Pancreas (tissue), 10 donors: Measurements from ENCODE around the gene SLC49A3. TPM values are rescaled to one million over a fixed set of nuclear protein-coding genes. Genes with fewer than 3 reads are reported as not detected.
A peak's percentile ranks its signal among the peaks of the same experiment; 100 is the strongest.

ENCODE experiments used
- ATAC-seq, 4 donors: fragments of 200-7000 bp; cut with Tn5 transposase; one replicate each; pipeline versions ENCODE4 v1.8.0 to v1.9.1; 2020; ENCODE audit warnings: mild to moderate bottlenecking in 4 of 4, moderate library complexity in 4 of 4
- DNase-seq, 6 donors: peaks; one replicate each; pipeline ENCODE4 v3.0.0-alpha.2; 2020
- FAIRE-seq: peaks from 2 replicates; lab custom pipeline; 2012; peaks lifted over from hg19 to GRCh38; lab: Jason Lieb, UNC
- H3K27ac ChIP-seq, 4 donors: fragments of 200-600 bp; sonication (generic); 1 replicate in 3 of 4; 2 replicates in 1 of 4; pipeline versions ENCODE4 v1.5.0 to v1.8.0; 2020
- H3K27me3 ChIP-seq, 4 donors: fragments of 200-600 bp; one replicate each; pipeline ENCODE4 v1.8.0; 2021
- H3K36me3 ChIP-seq, 3 donors: fragments of 200-600 bp; sonication (generic) in 1 of 3; one replicate each; pipeline versions ENCODE4 v1.5.0 to v1.8.0; 2020 to 2021
- H3K4me1 ChIP-seq, 3 donors: fragments of 200-600 bp; one replicate each; pipeline ENCODE4 v1.8.0; 2021
- H3K4me3 ChIP-seq, 4 donors: fragments of 200-600 bp; sonication (generic) in 2 of 4; one replicate each; pipeline versions ENCODE4 v1.5.0 to v1.8.0; 2020 to 2021
- H3K9me3 ChIP-seq, 4 donors: fragments of 200-600 bp; one replicate each; pipeline ENCODE4 v1.8.0; 2021
- WGBS, 2 donors: extraction: QIAGEN DNeasy Blood & Tissue Kit; methylation state at CpG; one replicate each; pipeline ENCODE4 v1.1.7; 2013; 5-methylcytosine and 5-hydroxymethylcytosine counted together
- intact Hi-C, 3 donors: fragments of 100-400 bp; cut with DNase I; formaldehyde crosslinking; loops; one replicate each; pipeline versions ENCODE4 v1.11.1 to v1.14.2; 2022
- polyA plus RNA-seq, 2 donors: library from polyadenylated mRNA; stranded (reverse); fragments of 200-250 nt; gene quantifications; one replicate each; pipeline ENCODE4 v1.2.3, GENCODE V29; 2013
- total RNA-seq, 6 donors: library from RNA; stranded (reverse); fragmentation: NEBNext Ultra II Directional in 4 of 6; extraction: Animal tissue kit (Norgen Biotek cat#: 25700) in 4 of 6; gene quantifications; one replicate each; pipeline versions ENCODE4 v1.2.1 to v1.2.4, GENCODE V29; 2021 to 2023
- TF ChIP-seq, protein P1 (sequence below), 4 donors: fragments of 200-600 bp; sonication (generic) in 3 of 4; IDR thresholded peaks; one replicate each; pipeline versions ENCODE4 v1.5.0 to v1.8.0; 2021; ENCODE audit warnings: antibody characterized with exemption in 4 of 4
- donor health status: healthy with polysubstance abuse.
- donor health status: DM: no; HTN: no; CAD: no; lungs with moderate emphysema.
- donor health status: DM: no; HTN: no; CAD: no.
- donor health status: control.
- donor health status: control.
- donor health status: Bipolar disorder and iron deficiency.
- donor health status: DM: yes; HTN: yes; CAD: no.
- donor health status: DM: no; HTN: no; CAD: no.
- donor health status: DM: no; HTN: no; CAD: no.
- donor health status: DM: yes; HTN: yes; CAD: no.

Gene SLC49A3
- total and polyA plus RNA-seq, 8 donors: 3.3 to 20.8 (median 6.1) TPM

DNA sequence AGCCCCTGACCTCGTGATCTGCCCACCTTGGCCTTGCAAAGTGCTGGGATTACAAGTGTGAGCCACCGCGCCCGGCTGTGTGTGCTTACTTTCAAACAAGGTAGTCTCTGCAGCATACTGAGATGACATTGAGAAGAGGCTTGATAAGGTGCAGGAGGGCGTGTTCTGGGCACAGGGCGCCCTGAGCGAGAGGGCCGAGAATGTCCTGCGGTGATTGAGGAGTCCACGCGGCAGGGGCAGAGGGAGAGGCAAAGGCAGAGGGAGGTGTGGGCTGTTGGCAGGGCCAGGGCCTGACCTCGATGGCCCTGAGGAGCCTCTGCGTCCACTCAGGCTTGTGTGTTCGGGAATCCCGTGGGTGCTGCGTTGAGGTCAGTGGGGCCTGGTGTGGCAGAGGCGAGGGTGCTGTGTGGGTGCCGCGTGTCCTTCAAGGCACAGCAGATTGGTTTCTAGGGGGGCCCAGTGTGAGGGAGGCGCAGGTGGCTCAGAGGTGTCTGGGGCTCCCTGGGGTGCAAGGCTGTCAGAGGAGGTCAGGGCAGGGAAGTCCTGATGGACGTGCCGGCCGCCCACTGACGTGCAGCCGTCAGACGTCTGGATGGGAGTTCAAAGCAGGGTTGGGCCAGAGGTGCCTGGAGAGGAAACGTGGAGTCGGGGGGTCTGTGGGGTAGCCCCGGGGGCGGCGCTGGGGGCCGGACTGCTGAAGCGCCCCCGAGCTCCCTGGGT is 28.8 kb upstream of the SLC49A3 start:
- WGBS, 2 donors: 90 to 92% methylated on average over 32 to 34 of the region's 34 CpGs
- H3K36me3 ChIP-seq: peaks cover 0 to 3% (median 0%) of the 10 kb centered on the region in 3 donors
- intact Hi-C loops: no loop called here
- H3K4me1 ChIP-seq: no peaks in the 10 kb centered on the region
- TF ChIP-seq, protein P1, sequence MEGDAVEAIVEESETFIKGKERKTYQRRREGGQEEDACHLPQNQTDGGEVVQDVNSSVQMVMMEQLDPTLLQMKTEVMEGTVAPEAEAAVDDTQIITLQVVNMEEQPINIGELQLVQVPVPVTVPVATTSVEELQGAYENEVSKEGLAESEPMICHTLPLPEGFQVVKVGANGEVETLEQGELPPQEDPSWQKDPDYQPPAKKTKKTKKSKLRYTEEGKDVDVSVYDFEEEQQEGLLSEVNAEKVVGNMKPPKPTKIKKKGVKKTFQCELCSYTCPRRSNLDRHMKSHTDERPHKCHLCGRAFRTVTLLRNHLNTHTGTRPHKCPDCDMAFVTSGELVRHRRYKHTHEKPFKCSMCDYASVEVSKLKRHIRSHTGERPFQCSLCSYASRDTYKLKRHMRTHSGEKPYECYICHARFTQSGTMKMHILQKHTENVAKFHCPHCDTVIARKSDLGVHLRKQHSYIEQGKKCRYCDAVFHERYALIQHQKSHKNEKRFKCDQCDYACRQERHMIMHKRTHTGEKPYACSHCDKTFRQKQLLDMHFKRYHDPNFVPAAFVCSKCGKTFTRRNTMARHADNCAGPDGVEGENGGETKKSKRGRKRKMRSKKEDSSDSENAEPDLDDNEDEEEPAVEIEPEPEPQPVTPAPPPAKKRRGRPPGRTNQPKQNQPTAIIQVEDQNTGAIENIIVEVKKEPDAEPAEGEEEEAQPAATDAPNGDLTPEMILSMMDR (IDR thresholded peaks at IDR 0.05): no peak
- ATAC-seq: peak in 1 of 4 donors; percentile 21
- H3K4me3 ChIP-seq: no peak overlapping the region
- H3K27me3 ChIP-seq: no peaks in the 10 kb centered on the region
- no peak overlapping the region for H3K27ac ChIP-seq
- no peak for FAIRE-seq
- no peaks in the 10 kb centered on the region for H3K9me3 ChIP-seq
- peak in 2 of 6 donors; percentile 17 to 53 for DNase-seq

DNA sequence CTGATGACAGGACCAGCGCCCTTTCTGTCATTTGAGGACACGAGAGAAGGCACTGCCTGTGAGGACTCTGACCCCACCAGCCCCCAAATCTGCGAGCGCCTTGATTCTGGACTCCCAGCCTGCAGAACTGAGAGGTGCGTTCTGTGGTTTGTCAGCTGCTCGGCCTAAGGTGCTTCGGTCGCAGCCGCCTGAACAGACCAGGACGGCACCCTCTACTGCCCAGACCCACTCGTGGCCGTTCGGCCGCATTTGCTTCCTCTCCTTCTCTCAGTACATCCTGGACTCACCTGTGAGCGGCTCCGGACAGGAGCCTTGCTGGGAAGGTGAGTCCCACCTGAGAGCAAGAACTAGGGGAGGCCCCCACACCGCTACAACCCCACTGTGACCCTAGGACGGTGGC is 25.1 kb upstream of the SLC49A3 start:
- intact Hi-C loops: no loop called here
- peak in 1 of 6 donors; percentile 31 for DNase-seq
- FAIRE-seq: no peak
- Histone ChIP-seq H3K9me3 (no peaks in the 10 kb centered on the region), H3K36me3 (no peaks in the 10 kb centered on the region), H3K4me1 (no peaks in the 10 kb centered on the region), H3K27me3 (no peaks in the 10 kb centered on the region), H3K27ac (no peak overlapping the region), H3K4me3 (no peak overlapping the region)
- 92 to 98% methylated on average over 18 of the region's 18 CpGs for WGBS, 2 donors
- peak in 1 of 4 donors; percentile 11 for ATAC-seq
- TF ChIP-seq, protein P1 (IDR thresholded peaks at IDR 0.05): no peak

DNA sequence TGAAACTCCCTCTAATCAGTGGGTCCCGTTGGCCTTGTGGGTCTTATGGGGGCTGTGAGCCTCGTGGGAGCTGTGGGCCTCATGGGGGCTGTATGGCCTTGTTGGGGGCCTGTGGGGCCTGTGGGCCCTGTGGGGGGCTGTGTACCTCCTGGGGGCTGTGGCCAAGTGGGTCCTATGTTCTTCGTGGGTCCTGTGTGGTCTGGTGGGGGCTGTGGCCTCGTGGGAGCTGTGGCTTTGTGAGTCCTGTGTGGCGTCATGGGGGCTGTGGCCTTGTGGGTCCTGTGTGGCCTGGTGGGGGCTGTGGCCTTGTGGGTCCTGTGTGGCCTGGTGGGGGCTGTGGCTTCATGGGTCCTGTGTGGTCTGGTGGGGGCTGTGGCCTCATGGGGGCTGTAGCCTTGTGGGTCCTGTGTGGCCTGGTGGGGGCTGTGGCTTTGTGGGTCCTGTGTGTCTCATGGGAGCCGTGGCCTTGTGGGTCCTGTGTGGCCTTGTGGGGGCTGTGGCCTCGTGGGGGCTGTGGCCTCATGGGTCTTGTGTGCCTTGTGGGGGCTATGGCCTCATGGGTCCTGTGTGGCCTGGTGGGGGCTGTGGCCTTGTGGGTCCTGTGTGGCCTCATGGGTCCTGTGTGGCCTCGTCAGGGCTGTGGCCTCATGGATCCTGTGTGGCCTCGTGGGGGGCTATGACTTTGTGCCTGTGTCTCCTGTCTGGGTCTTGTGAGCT is 24.1 kb upstream of the SLC49A3 start:
- Histone ChIP-seq H3K9me3 (no peaks in the 10 kb centered on the region), H3K4me1 (peaks cover 0 to 5% (median 0%) of the 10 kb centered on the region in 3 donors), H3K4me3 (no peak overlapping the region), H3K36me3 (no peaks in the 10 kb centered on the region), H3K27ac (no peak overlapping the region), H3K27me3 (no peaks in the 10 kb centered on the region)
- peak in 1 of 6 donors; percentile 53 for DNase-seq
- 90 to 95% methylated on average over 9 of the region's 9 CpGs for WGBS, 2 donors
- no peak for FAIRE-seq
- no peak for ATAC-seq
- intact Hi-C loops: no loop called here
- TF ChIP-seq, protein P1 (IDR thresholded peaks at IDR 0.05): no peak

DNA sequence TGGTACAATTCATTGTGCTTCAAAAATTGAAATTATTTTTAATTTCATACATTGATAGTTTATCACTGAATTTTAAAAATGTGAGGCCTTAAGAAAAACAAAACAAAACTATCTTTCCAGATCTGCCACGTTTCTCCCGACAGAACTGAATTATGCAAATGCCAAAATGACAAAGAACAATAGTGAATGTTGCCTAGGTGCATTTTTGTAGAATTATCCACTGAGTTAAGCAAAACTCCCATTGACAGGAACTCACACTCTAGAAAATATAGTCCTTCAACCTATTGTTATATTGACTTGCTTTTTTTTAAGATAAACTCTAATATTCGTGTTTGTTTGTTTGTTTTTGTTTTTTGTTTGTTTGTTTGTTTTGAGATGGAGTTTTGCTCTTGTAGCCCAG is 23.1 kb upstream of the SLC49A3 start:
- Histone ChIP-seq H3K4me1 (peaks cover 0 to 6% (median 0%) of the 10 kb centered on the region in 3 donors), H3K27me3 (no peaks in the 10 kb centered on the region), H3K4me3 (no peak overlapping the region), H3K9me3 (no peaks in the 10 kb centered on the region), H3K27ac (no peak overlapping the region), H3K36me3 (no peaks in the 10 kb centered on the region)
- WGBS, 2 donors: 57 to 72% methylated on average over 3 of the region's 3 CpGs
- ATAC-seq: no peak
- DNase-seq: no peak
- TF ChIP-seq, protein P1 (IDR thresholded peaks at IDR 0.05): no peak
- intact Hi-C loops: no loop called here
- FAIRE-seq: no peak
